Neural progenitor cell (in vitro differentiated cells): ENCODE data around the gene DHRS7. TPM values are rescaled to one million over a fixed set of nuclear protein-coding genes. Genes with fewer than 3 reads are reported as not detected.

Experiments
- DNase-seq: peaks from one replicate; pipeline ENCODE4 v3.0.0-alpha.2; 2016; ENCODE audit warnings: low spot score
- H2AFZ ChIP-seq: fragments of 200-600 bp; sonication (generic); replicated peaks from 2 replicates; pipeline ENCODE4 v1.6.1; 2016; ENCODE audit warnings: antibody characterized with exemption
- H3F3A ChIP-seq: fragments of 200-600 bp; sonication (generic); 2 replicates; pipeline ENCODE4 v1.6.1; 2016; ENCODE audit warnings: antibody characterized with exemption, low read depth
- H3K27ac ChIP-seq: fragments of 200-600 bp; sonication (generic); 2 replicates; pipeline ENCODE4 v1.5.1; 2016; ENCODE audit warnings: mild to moderate bottlenecking
- H3K27me3 ChIP-seq: fragments of 200-600 bp; sonication (generic); 2 replicates; pipeline ENCODE4 v1.6.1; 2016; ENCODE audit warnings: mild to moderate bottlenecking, moderate library complexity
- H3K36me3 ChIP-seq: fragments of 200-600 bp; sonication (generic); 2 replicates; pipeline ENCODE4 v1.5.1; 2016
- H3K4me1 ChIP-seq: fragments of 200-600 bp; sonication (generic); 2 replicates; pipeline ENCODE4 v1.6.1; 2016; ENCODE audit warnings: mixed run types
- H3K4me2 ChIP-seq: fragments of 200-600 bp; sonication (generic); 2 replicates; pipeline ENCODE4 v1.6.1; 2016
- H3K4me3 ChIP-seq: fragments of 200-600 bp; sonication (generic); 2 replicates; pipeline ENCODE4 v1.5.1; 2016
- H3K79me2 ChIP-seq: fragments of 200-600 bp; sonication (generic); 2 replicates; pipeline ENCODE4 v1.6.1; 2016; ENCODE audit warnings: low read depth
- H3K9ac ChIP-seq: fragments of 200-600 bp; sonication (generic); 2 replicates; pipeline ENCODE4 v1.6.1; 2016
- H3K9me3 ChIP-seq: fragments of 200-600 bp; sonication (generic); 2 replicates; pipeline ENCODE4 v1.5.1; 2016; ENCODE audit warnings: low read depth
- H4K20me1 ChIP-seq: fragments of 200-600 bp; sonication (generic); 2 replicates; pipeline ENCODE4 v1.6.1; 2016; ENCODE audit warnings: low read depth
- H3K27ac Mint-ChIP-seq: 3 replicates; pipeline ENCODE4 v1.8.0; 2021; ENCODE audit warnings: mixed read lengths
- H3K27me3 Mint-ChIP-seq: 2 replicates; pipeline ENCODE4 v1.8.0; 2022; ENCODE audit warnings: low read depth, mild to moderate bottlenecking, inconsistent platforms, moderate library complexity, mixed read lengths; ENCODE audit not compliant: insufficient read depth
- H3K36me3 Mint-ChIP-seq: 3 replicates; pipeline ENCODE4 v1.8.0; 2021; ENCODE audit warnings: mixed read lengths
- H3K4me1 Mint-ChIP-seq: 3 replicates; pipeline ENCODE4 v1.8.0; 2021; ENCODE audit warnings: mixed read lengths
- H3K4me3 Mint-ChIP-seq: 3 replicates; pipeline ENCODE4 v1.8.0; 2021; ENCODE audit warnings: mild to moderate bottlenecking, moderate library complexity, mixed read lengths
- H3K9me3 Mint-ChIP-seq: 3 replicates; pipeline ENCODE4 v1.8.0; 2020; ENCODE audit warnings: mixed read lengths
- CTCF ChIP-seq: fragments of 200-600 bp; sonication (generic); IDR thresholded peaks from 2 replicates; pipeline ENCODE4 v1.5.1; 2017; ENCODE audit warnings: antibody characterized with exemption, mild to moderate bottlenecking
- EZH2 ChIP-seq: fragments of 200-600 bp; sonication (generic); IDR thresholded peaks from 2 replicates; pipeline ENCODE4 v1.6.1; 2017; ENCODE audit warnings: antibody characterized with exemption, mild to moderate bottlenecking, moderate library complexity
- EZH2phosphoT487 ChIP-seq: fragments of 200-600 bp; sonication (generic); IDR thresholded peaks from 2 replicates; pipeline ENCODE4 v1.6.1; 2017; ENCODE audit warnings: antibody characterized with exemption
- total RNA-seq: library from RNA; depleted of rRNA; stranded (reverse); fragments of >200 nt; gene quantifications from 2 replicates; pipeline ENCODE4 v1.2.3, GENCODE V29; 2015; ENCODE audit warnings: low replicate concordance

Gene DHRS7
- total RNA-seq, 1 donor from 2014 or later = 47.8 TPM

DNA sequence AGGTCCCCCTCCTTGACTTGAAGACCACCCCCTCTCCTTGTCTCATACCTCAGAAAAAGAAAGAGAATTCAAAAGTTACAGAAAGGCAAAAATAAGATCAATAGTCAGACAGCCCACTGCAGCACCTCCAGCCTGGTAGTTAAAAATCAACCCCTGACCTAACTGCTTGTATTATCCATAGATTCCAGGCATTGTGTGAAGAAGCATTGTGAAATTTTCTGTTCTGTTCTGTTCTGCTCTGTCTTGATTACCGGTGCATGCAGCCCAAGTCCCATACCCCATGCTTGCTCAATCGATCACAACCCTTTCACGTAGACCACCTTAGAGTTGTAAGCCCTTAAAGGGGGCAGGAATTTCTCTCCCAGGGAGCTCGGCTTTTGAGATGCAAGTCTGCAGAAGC, 5.8 kb upstream of the DHRS7 start:
- Histone ChIP-seq H2AFZ (no peak overlapping the region), H3K9ac (no peak overlapping the region), H3K36me3 (no peaks in the 10 kb centered on the region), H3K9me3 (no peaks in the 10 kb centered on the region), H3K4me2 (no peak overlapping the region), H3K4me3 (no peak overlapping the region), H3F3A (peaks cover 4% of the 10 kb centered on the region), H3K27ac (no peak overlapping the region), H3K4me1 (no peaks in the 10 kb centered on the region), H3K79me2 (no peaks in the 10 kb centered on the region), H4K20me1 (no peaks in the 10 kb centered on the region), H3K27me3 (no peaks in the 10 kb centered on the region)
- no peak for DNase-seq
- peaks cover under 1% of the 10 kb centered on the region for H3K4me1 Mint-ChIP-seq
- H3K36me3 Mint-ChIP-seq = no peaks in the 10 kb centered on the region
- H3K9me3 Mint-ChIP-seq = peaks cover 4% of the 10 kb centered on the region
- no peak overlapping the region for H3K4me3 Mint-ChIP-seq
- H3K27ac Mint-ChIP-seq = no peak overlapping the region
- TF ChIP-seq EZH2 = no peak
- no peak for TF ChIP-seq CTCF
- TF ChIP-seq EZH2phosphoT487 = no peak
- H3K27me3 Mint-ChIP-seq = peaks cover 7% of the 10 kb centered on the region

- Histone ChIP-seq H3K4me3 (no peak overlapping the region), H4K20me1 (no peaks in the 10 kb centered on the region), H3K9me3 (no peaks in the 10 kb centered on the region), H2AFZ (no peak overlapping the region), H3K27me3 (no peaks in the 10 kb centered on the region), H3K79me2 (no peaks in the 10 kb centered on the region), H3F3A (peaks cover 14% of the 10 kb centered on the region), H3K9ac (no peak overlapping the region), H3K36me3 (no peaks in the 10 kb centered on the region), H3K4me2 (no peak overlapping the region), H3K4me1 (no peaks in the 10 kb centered on the region), H3K27ac (no peak overlapping the region)
- H3K9me3 Mint-ChIP-seq = peaks cover 4% of the 10 kb centered on the region
- H3K4me1 Mint-ChIP-seq = peaks cover 6% of the 10 kb centered on the region
- no peak overlapping the region for H3K4me3 Mint-ChIP-seq
- TF ChIP-seq EZH2phosphoT487 (no peak), CTCF (no peak), EZH2 (no peak)
- H3K27me3 Mint-ChIP-seq = peaks cover 7% of the 10 kb centered on the region
- H3K36me3 Mint-ChIP-seq = no peaks in the 10 kb centered on the region
- no peak overlapping the region for H3K27ac Mint-ChIP-seq
- no peak for DNase-seq
Observed at GRCh38 chr14:60169722-60170121, 4.5 kb upstream of the DHRS7 start.

DNA sequence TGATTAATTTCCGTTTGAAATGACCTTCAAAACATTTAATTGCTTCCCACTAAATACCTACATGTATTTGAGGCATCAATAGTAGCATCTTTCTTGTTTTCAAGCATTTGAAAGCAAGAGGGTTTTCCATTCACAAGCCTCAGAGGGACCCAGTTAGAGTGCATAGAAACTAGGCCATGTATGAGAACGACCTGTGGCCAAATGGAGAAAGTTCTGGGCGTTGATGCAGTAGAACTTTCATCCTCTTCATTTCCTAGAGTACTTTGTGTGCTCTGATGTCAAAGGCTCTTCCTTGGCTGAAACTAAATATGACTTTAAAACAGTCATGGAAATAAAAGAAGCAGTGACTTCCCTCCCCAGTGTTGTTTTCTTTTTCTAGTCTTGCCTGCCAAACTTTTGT, 944 bp upstream of the DHRS7 start:
- Mint-ChIP-seq H3K4me3 (peak overlapping the region; percentile 85), H3K27me3 (peaks cover 5% of the 10 kb centered on the region), H3K9me3 (peaks cover 4% of the 10 kb centered on the region), H3K36me3 (peaks cover 5% of the 10 kb centered on the region), H3K27ac (no peak overlapping the region), H3K4me1 (peaks cover 19% of the 10 kb centered on the region)
- no peaks in the 10 kb centered on the region for H4K20me1 ChIP-seq
- peaks cover 21% of the 10 kb centered on the region for H3F3A ChIP-seq
- no peaks in the 10 kb centered on the region for H3K36me3 ChIP-seq
- peaks cover 4% of the 10 kb centered on the region for H3K79me2 ChIP-seq
- H3K9ac ChIP-seq = no peak overlapping the region
- no peaks in the 10 kb centered on the region for H3K27me3 ChIP-seq
- H3K9me3 ChIP-seq = no peaks in the 10 kb centered on the region
- no peak overlapping the region for H3K4me2 ChIP-seq
- no peak overlapping the region for H3K27ac ChIP-seq
- DNase-seq = no peak
- peaks cover 16% of the 10 kb centered on the region for H3K4me1 ChIP-seq
- no peak overlapping the region for H2AFZ ChIP-seq
- no peak overlapping the region for H3K4me3 ChIP-seq
- no peak for TF ChIP-seq CTCF
- no peak for TF ChIP-seq EZH2phosphoT487
- no peak for TF ChIP-seq EZH2

- Mint-ChIP-seq H3K9me3 (no peaks in the 10 kb centered on the region), H3K27ac (peak overlapping the region; percentile 94)
Observed at GRCh38 chr14:60165547-60165876, 314 bp upstream of the DHRS7 start.

More at GRCh38 chr14:60165547-60165876, 314 bp upstream of the DHRS7 start:
- Mint-ChIP-seq H3K4me3 (peak overlapping the region; percentile 85), H3K4me1 (peaks cover 19% of the 10 kb centered on the region), H3K27me3 (peaks cover 2% of the 10 kb centered on the region), H3K36me3 (peaks cover 6% of the 10 kb centered on the region)
- H3K9ac ChIP-seq = no peak overlapping the region
- H3K4me2 ChIP-seq = peak overlapping the region; percentile 94
- no peaks in the 10 kb centered on the region for H3K27me3 ChIP-seq
- no peak for TF ChIP-seq EZH2phosphoT487
- no peak for TF ChIP-seq EZH2
- TF ChIP-seq CTCF = no peak
- peak overlapping the region; percentile 99 for H2AFZ ChIP-seq
- no peaks in the 10 kb centered on the region for H4K20me1 ChIP-seq
- H3K9me3 ChIP-seq = no peaks in the 10 kb centered on the region
- peaks cover 16% of the 10 kb centered on the region for H3K4me1 ChIP-seq
- H3F3A ChIP-seq = peaks cover 21% of the 10 kb centered on the region
- peak overlapping the region; percentile 75 for H3K4me3 ChIP-seq
- DNase-seq = no peak
- H3K27ac ChIP-seq = no peak overlapping the region
- H3K79me2 ChIP-seq = peaks cover 4% of the 10 kb centered on the region
- H3K36me3 ChIP-seq = no peaks in the 10 kb centered on the region
